PC-9 (cell line): ENCODE results near the gene PEX11G.

Source experiments
- CTCF ChIP-seq: fragments of 200-600 bp; sonication (generic); conservative IDR thresholded peaks from 2 replicates; pipeline ENCODE4 v1.6.1; 2017; ENCODE audit warnings: mixed run types, antibody characterized with exemption, mild to moderate bottlenecking, moderate library complexity
- EZH2 ChIP-seq: fragments of 200-600 bp; sonication (generic); IDR thresholded peaks from 2 replicates; pipeline ENCODE4 v1.8.0; 2017; ENCODE audit warnings: antibody characterized with exemption, low read depth

GRCh38 chr19:7504684-7505083 lies 15.8 kb upstream of the PEX11G start:
- TF ChIP-seq CTCF: no peak
- TF ChIP-seq EZH2: no peak
